ENCODE results near the gene LIAS.
"Not testable (repeated sequence)": the region's sequence is repeated elsewhere in the genome, so short reads cannot be mapped to it uniquely, and the experiment has no call there.

The LIAS gene
- 8.7 to 19.1 reads per million in 2 donors for total RNA-seq

GRCh38 chr4:39458505-39459300 lies at the start of gene LIAS, which contains the start of gene RPL9:
Gene LIAS (plus strand): TSS chr4:39459056. CDS start chr4:39459118, 62 bp downstream.
Gene RPL9 (minus strand): TSS chr4:39458922. CDS start chr4:39458439, 483 bp downstream.
- DNase-seq = peak; percentile 70 to 98 (median 90)

GRCh38 chr4:39410415-39410814 lies 48.4 kb upstream of the LIAS start:
- DNase-seq = peak in 1 of 5 experiments; percentile 7

DNA sequence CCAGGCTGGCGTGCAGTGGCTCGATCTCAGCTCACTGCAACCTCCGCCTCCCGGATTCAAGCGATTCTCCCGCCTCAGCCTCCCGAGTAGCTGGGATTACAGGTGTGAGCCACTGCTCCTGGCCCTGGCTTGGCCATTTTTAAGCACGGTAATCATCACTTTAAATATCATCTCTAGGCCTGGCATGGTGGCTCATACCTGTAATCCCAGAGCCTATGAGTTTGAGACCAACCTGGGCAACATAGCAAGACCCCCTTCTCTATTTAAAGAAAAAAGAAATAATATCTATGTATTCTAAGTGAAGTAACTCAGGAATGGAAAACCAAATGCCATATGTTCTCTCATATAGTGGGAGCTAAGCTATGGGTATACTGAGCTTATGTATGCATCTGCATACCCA lies 47.3 kb upstream of the LIAS start:
- DNase-seq = not testable (repeated sequence)

- DNase-seq = no peak
Measured at GRCh38 chr4:39415678-39416283, 43.1 kb upstream of the LIAS start.

DNA sequence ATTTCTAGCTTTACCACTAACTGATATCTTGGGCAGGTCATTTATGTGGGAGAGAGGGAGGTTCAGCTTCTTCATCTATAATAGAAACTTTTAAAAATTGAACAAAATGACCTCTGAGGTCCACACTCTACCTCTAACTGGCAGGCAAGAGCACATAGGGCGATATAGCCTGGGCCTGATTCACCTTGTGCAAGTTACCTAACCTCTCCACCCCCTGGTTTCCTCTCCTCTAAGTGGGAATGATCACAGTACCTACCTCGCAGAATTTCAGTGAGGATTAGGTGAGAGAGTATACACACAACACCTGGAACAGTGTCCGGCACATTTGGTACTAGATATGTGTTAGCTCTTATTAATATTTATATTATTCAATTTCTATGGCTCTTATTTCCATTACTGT lies 36.6 kb upstream of the LIAS start:
- no peak for DNase-seq

DNA sequence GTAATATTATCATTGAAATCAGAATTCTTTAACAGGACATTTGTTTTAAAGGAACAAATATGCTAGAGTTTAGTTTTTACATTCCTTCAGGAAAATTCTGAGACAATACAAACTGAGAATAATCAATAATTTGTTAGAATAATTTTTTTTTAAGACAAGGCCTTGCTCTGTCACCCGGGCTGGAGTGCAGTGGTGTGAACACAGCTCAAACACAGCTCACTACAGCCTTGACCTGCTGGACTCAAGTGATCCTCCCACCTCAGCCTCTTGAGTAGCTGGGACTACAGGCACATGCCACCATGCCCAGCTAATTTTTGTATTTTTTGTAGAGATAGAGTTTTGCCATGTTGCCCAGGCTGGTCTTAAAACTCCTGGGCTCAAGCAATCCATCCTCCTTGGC lies 33.6 kb upstream of the LIAS start:
- DNase-seq = not testable (repeated sequence)

GRCh38 chr4:39426728-39427127 lies 32.1 kb upstream of the LIAS start:
- DNase-seq = no peak

DNA sequence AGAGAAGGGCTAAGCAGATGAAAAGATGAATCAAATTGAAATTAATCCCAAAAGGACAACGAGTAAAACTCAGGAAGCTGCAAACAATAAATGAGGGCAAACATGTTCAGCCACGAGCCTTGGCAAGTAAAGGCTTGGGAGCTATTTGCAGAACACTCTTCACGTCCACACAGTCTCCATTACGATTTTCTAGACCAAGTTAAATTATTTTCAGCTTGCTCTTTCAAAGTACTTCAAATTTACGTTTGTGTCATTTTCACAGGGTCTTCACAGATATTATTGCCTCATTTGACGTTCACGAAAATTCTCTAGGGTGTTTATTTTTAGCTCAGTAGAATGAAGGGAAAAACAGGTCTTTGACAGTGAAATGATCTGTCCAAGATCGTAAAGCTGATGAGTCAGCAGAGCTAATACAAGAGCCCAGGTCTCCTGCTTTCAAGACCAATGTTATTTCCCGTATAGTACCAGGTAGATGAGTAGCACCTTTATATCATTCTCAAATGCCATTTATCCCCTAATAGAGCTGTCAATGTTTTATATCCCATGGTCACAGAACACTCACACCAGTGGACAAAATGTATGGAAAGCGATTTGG lies 31.2 kb upstream of the LIAS start:
- no peak for DNase-seq

- DNase-seq = no peak
Measured at GRCh38 chr4:39429476-39430334, 29.2 kb upstream of the LIAS start.

GRCh38 chr4:39433878-39434492 lies 24.9 kb upstream of the LIAS start:
- DNase-seq = no peak

DNA sequence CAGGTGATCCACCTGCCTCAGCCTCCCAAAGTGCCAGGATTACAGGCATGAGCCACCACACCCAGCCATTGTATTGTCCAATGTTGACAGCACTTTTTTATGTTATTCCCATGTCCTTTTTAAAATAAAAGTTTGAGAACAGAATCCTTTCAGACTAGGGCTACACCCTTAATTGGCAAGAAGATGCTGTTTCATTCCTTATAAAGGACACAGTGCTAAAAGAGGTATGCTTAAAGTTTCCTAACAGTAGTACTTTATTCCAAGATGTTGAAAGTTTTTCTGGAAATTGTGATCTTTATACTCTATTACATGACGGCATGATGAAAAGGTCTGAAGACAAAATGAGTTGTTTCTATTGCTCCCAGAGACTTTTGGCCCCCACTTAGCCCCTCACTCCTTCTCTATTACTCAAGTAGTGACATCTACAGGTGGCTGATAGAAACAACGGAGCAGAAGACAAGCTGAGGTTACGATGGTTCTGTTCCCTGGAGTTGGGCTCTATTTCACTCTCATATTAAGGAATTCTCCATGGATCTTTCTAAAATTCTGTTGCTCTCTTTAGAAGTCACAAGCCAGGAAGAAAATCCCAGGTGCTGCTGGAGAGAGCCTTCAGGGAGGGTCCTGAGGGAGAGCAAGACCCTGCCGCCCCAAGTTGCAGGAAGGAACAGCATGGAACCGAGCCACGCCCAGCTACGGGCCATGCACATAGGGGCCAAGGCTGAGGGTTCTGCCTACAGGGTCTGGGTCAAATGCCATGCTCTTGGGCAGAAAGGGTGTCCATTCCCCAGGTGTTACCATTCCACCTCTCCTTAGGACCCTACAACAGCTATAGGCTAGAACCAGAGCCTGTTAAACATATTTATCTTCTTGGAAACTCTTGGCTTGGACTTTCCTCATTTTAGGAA lies 22.9 kb upstream of the LIAS start:
- no peak for DNase-seq

- no peak for DNase-seq
Measured at GRCh38 chr4:39441593-39441992, 17.3 kb upstream of the LIAS start.

GRCh38 chr4:39442998-39443397 lies 15.9 kb upstream of the LIAS start:
- DNase-seq = peak in 1 of 5 experiments; percentile 21

- DNase-seq = no peak
Measured at GRCh38 chr4:39446483-39446841, 12.4 kb upstream of the LIAS start.

DNA sequence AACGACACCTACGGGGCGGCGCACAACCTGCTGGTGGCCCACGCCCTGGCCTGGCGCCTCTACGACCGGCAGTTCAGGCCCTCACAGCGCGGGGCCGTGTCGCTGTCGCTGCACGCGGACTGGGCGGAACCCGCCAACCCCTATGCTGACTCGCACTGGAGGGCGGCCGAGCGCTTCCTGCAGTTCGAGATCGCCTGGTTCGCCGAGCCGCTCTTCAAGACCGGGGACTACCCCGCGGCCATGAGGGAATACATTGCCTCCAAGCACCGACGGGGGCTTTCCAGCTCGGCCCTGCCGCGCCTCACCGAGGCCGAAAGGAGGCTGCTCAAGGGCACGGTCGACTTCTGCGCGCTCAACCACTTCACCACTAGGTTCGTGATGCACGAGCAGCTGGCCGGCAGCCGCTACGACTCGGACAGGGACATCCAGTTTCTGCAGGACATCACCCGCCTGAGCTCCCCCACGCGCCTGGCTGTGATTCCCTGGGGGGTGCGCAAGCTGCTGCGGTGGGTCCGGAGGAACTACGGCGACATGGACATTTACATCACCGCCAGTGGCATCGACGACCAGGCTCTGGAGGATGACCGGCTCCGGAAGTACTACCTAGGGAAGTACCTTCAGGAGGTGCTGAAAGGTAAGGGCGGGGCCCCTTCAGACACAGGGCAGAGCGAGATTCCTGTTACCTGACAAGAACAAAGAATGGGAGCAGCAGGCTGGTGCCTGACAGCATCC lies 11.8 kb upstream of the LIAS start:
- DNase-seq = peak in 4 of 5 experiments; percentile 30 to 48 (median 33)

DNA sequence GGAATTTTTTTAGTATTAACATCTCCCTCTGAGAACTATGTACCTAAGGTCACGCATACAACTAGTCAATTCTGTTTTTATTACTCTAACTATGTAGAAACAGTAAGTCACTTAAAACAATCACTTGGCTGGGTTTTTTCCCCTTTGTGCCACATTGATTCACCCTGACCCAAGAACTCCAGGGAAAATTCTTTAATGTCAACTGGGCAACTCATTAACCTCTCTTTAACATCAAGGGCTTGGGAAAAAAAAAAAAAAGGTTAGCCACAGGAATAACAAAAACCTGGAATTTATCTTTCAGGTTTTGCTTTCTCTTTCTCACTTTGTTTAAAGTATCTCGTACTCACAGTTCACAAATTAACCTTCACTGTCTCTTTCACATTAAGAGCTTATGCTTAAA lies 8.2 kb upstream of the LIAS start:
- no peak for DNase-seq

GRCh38 chr4:39451423-39452023 lies 7.3 kb upstream of the LIAS start:
- no peak for DNase-seq

GRCh38 chr4:39452153-39452859 lies 6.5 kb upstream of the LIAS start:
- no peak for DNase-seq

DNA sequence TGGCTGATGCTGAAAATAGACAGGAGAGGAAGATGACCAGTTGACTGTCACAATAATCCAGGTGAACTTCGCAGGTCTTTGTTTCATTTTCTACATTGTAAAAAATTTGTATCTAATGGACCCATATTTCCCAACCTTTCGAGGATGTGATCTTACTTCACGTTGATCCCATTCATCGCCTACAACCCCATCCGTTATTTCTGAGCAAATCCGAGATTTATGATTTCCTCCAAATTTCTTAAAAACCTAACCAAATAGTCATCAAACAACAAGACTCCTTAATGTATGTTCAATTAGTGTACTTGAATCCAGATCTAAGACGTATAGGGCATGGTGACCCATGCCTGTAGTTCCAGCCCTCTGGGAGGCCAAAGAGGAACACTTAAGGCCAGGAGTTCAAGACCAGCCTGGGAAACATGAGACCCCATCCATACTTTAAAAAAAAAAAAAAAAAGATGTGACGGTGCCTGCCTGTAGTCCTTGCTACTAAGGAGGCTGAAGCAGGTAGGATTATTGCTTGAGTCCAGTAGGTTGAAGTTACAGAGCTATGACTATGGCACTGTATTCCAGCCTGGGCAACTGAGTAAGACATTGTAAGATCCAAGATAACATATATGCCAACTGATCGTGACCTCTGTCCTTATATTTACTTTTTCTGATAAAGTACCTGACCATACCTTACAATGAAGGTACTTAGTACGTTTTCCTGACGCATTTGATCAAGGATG lies 5.8 kb upstream of the LIAS start:
- no peak for DNase-seq

Measured in T-helper 2 cell (primary cell).